OCI-LY1 (cell line): ENCODE results near the gene TACR1.

Experiments
- H2AFZ ChIP-seq: fragments of 200-600 bp; sonication (generic), shearing (Covaris generic); 2 replicates; pipeline ENCODE4 v1.6.0; 2014; ENCODE audit warnings: antibody characterized with exemption, mild to moderate bottlenecking, low read length
- H3F3A ChIP-seq: fragments of 200-600 bp; sonication (generic), shearing (Covaris generic); 2 replicates; pipeline ENCODE4 v1.6.0; 2014; ENCODE audit warnings: mild to moderate bottlenecking, antibody characterized with exemption, low read length, moderate library complexity; ENCODE audit not compliant: insufficient read depth
- H3K27ac ChIP-seq: fragments of 200-600 bp; sonication (generic); 2 replicates; pipeline ENCODE4 v1.5.1; 2014; ENCODE audit warnings: low read length, mixed run types, mild to moderate bottlenecking, low read depth; ENCODE audit not compliant: poor library complexity, severe bottlenecking
- H3K27me3 ChIP-seq: fragments of 200-600 bp; sonication (generic); 2 replicates; pipeline ENCODE4 v1.6.0; 2014; ENCODE audit warnings: antibody characterized with exemption, mild to moderate bottlenecking, low read length, moderate library complexity; ENCODE audit not compliant: insufficient read depth
- H3K36me3 ChIP-seq: fragments of 200-600 bp; sonication (generic); 2 replicates; pipeline ENCODE4 v1.6.1; 2014; ENCODE audit warnings: mild to moderate bottlenecking, antibody characterized with exemption, low read length, moderate library complexity, mixed read lengths; ENCODE audit not compliant: insufficient read depth
- H3K4me1 ChIP-seq: fragments of 200-600 bp; sonication (generic); 2 replicates; pipeline ENCODE4 v1.5.1; 2014; ENCODE audit warnings: mild to moderate bottlenecking, low read length, moderate library complexity; ENCODE audit not compliant: insufficient read depth, severe bottlenecking
- H3K4me2 ChIP-seq: fragments of 200-600 bp; sonication (generic), shearing (Covaris generic); 2 replicates; pipeline ENCODE4 v1.6.1; 2014; ENCODE audit warnings: low read length
- H3K4me3 ChIP-seq: fragments of 200-600 bp; sonication (generic); 2 replicates; pipeline ENCODE4 v1.5.1; 2014; ENCODE audit warnings: low read length, low read depth, mild to moderate bottlenecking, mixed read lengths; ENCODE audit not compliant: poor library complexity, severe bottlenecking
- H3K79me2 ChIP-seq: fragments of 200-600 bp; shearing (Covaris generic); 2 replicates; pipeline ENCODE4 v1.6.1; 2016; ENCODE audit warnings: mixed run types, low read length, mixed read lengths; ENCODE audit not compliant: insufficient read depth
- H3K9ac ChIP-seq: fragments of 200-600 bp; sonication (generic), shearing (Covaris generic); 2 replicates; pipeline ENCODE4 v1.6.1; 2014; ENCODE audit warnings: mild to moderate bottlenecking, low read length, mixed read lengths
- H3K9me2 ChIP-seq: fragments of 200-600 bp; sonication (generic), shearing (Covaris generic); 2 replicates; pipeline ENCODE4 v1.6.1; 2014; ENCODE audit warnings: low read depth, mild to moderate bottlenecking, low read length, mixed read lengths
- H3K9me3 ChIP-seq: fragments of 200-600 bp; shearing (Covaris generic); 2 replicates; pipeline ENCODE4 v1.6.1; 2014; ENCODE audit warnings: low read length, mixed read lengths
- H4K20me1 ChIP-seq: fragments of 200-600 bp; sonication (generic), shearing (Covaris generic); 2 replicates; pipeline ENCODE4 v1.6.0; 2016; ENCODE audit warnings: mild to moderate bottlenecking, low read length; ENCODE audit not compliant: insufficient read depth
- EZH2 ChIP-seq: fragments of 200-600 bp; sonication (generic), shearing (Covaris generic); IDR thresholded peaks from 2 replicates; pipeline ENCODE4 v1.8.0; 2017; ENCODE audit warnings: borderline replicate concordance, mixed run types, mild to moderate bottlenecking, antibody characterized with exemption, low read length, moderate library complexity, mixed read lengths
- TF ChIP-seq, protein P1 (sequence below): fragments of 200-600 bp; sonication (generic), shearing (Covaris generic); IDR thresholded peaks from 2 replicates; pipeline ENCODE4 v1.5.1; 2017; ENCODE audit warnings: mild to moderate bottlenecking, antibody characterized with exemption, low read length, moderate library complexity, mixed read lengths

The TACR1 gene

DNA sequence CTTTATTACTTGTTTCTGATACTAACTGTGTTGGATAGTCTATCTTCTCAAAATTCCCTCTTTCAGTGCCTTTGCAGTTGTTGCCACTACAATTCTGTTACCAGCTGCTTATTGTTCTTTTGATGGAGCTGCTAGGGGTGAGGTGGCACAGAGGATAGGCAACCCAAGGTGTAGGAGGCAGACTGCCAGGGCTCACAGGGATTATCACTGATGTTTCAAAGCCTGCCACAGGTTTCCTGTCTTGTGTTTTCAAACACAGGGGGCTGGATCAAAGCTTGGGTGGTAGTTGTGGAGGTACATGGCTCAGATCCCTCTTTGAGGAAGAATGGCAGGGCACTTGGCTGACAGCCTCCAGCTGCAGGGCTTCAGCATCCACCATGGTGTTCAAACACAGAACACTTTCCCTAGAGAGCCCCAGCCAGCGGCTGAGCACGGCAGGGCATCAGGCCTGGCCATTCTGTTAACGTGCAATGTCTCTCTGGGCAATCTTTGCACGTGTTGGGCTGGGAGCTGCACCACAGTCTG is 153.7 kb downstream of the TACR1 start:
- Histone ChIP-seq H3K4me2 (no peak overlapping the region), H4K20me1 (no peaks in the 10 kb centered on the region), H3K36me3 (no peaks in the 10 kb centered on the region), H3K9me3 (no peaks in the 10 kb centered on the region), H3K27me3 (0 out of 2 replicates have a peak, but pooled peaks cover 3% of the 10 kb centered on the region), H3K9me2 (no peaks in the 10 kb centered on the region), H3K27ac (no peak overlapping the region), H2AFZ (no peak overlapping the region), H3K4me1 (no peaks in the 10 kb centered on the region), H3K4me3 (no peak overlapping the region), H3K79me2 (no peaks in the 10 kb centered on the region), H3F3A (no peaks in the 10 kb centered on the region), H3K9ac (no peak overlapping the region)
- TF ChIP-seq, protein P1, sequence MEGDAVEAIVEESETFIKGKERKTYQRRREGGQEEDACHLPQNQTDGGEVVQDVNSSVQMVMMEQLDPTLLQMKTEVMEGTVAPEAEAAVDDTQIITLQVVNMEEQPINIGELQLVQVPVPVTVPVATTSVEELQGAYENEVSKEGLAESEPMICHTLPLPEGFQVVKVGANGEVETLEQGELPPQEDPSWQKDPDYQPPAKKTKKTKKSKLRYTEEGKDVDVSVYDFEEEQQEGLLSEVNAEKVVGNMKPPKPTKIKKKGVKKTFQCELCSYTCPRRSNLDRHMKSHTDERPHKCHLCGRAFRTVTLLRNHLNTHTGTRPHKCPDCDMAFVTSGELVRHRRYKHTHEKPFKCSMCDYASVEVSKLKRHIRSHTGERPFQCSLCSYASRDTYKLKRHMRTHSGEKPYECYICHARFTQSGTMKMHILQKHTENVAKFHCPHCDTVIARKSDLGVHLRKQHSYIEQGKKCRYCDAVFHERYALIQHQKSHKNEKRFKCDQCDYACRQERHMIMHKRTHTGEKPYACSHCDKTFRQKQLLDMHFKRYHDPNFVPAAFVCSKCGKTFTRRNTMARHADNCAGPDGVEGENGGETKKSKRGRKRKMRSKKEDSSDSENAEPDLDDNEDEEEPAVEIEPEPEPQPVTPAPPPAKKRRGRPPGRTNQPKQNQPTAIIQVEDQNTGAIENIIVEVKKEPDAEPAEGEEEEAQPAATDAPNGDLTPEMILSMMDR, result no peak
- no peak for TF ChIP-seq EZH2

DNA sequence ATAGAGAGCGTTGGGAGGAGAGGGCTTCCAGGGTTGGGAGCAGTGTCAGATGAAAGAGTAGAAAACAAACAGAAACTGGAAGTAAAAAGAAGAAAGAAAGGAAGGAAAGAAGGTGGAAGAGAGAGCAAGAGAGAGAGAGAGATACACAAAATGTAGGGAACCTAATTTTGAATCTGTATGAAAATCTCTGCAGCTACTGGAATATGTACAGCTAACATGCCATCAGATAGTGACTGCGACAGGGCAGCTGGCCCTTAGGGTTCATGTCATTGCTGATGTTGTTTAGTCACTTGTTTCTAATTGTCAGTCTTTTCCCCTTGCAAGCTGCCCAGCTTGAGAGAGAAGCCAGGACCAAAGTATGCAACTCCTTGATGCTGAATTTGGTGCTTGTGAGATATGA is 155.0 kb downstream of the TACR1 start:
- H3K27ac ChIP-seq, result no peak overlapping the region
- no peak for TF ChIP-seq EZH2
- TF ChIP-seq, protein P1, result no peak
- no peak overlapping the region for H2AFZ ChIP-seq
- no peaks in the 10 kb centered on the region for H3F3A ChIP-seq
- no peaks in the 10 kb centered on the region for H3K79me2 ChIP-seq
- no peaks in the 10 kb centered on the region for H3K4me1 ChIP-seq
- H3K27me3 ChIP-seq, result 0 out of 2 replicates have a peak, but pooled peaks cover 3% of the 10 kb centered on the region
- no peaks in the 10 kb centered on the region for H4K20me1 ChIP-seq
- H3K4me2 ChIP-seq, result no peak overlapping the region
- H3K9me2 ChIP-seq, result no peaks in the 10 kb centered on the region
- H3K4me3 ChIP-seq, result no peak overlapping the region
- H3K9me3 ChIP-seq, result no peaks in the 10 kb centered on the region
- no peaks in the 10 kb centered on the region for H3K36me3 ChIP-seq
- H3K9ac ChIP-seq, result no peak overlapping the region

DNA sequence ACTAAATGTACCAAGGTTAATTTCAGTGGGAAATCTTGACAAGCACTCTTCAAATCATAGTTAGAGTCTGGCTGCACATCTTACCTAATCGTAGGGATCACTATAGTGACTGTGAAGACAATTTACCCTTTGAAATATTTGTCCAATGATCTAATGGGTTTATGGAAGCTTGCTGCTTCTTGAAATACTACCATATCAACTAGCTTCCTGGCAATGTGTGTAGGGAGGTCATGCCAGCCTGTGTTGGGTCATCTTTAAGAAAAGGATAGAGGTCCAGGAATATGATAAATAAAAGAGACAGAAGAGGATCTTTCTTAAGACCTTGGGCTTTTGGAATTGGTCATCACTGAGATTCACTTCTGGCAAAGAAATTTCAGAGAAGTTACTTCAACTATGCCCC is 156.5 kb downstream of the TACR1 start:
- Histone ChIP-seq H3K27ac (no peak overlapping the region), H3K9me2 (no peaks in the 10 kb centered on the region), H3K36me3 (no peaks in the 10 kb centered on the region), H3K4me1 (no peaks in the 10 kb centered on the region), H4K20me1 (no peaks in the 10 kb centered on the region), H3K4me2 (no peak overlapping the region), H3K79me2 (no peaks in the 10 kb centered on the region), H3K9ac (no peak overlapping the region), H2AFZ (no peak overlapping the region), H3K9me3 (no peaks in the 10 kb centered on the region), H3K4me3 (no peak overlapping the region), H3K27me3 (0 out of 2 replicates have a peak, but pooled peaks cover 3% of the 10 kb centered on the region), H3F3A (no peaks in the 10 kb centered on the region)
- no peak for TF ChIP-seq EZH2
- TF ChIP-seq, protein P1, result no peak
